AG09309 (cell line): ENCODE measurements around the gene KAZN.

Experiments
- DNase-seq: peaks from one replicate; pipeline ENCODE4 v3.0.0-alpha.2; 2010; ENCODE audit warnings: low read depth
- H3K4me3 ChIP-seq: 2 replicates; pipeline ENCODE4 v1.5.1; 2011; ENCODE audit warnings: mild to moderate bottlenecking, low read depth, low read length, moderate library complexity; ENCODE audit not compliant: control insufficient read depth
- CTCF ChIP-seq: IDR thresholded peaks from 2 replicates; pipeline ENCODE4 v1.5.1; 2011; ENCODE audit warnings: mild to moderate bottlenecking, low read depth, low read length, inconsistent platforms; ENCODE audit not compliant: insufficient read depth, control insufficient read depth; ENCODE audit errors: missing control alignments

Gene KAZN

GRCh38 chr1:14980621-14981218, 382.2 kb downstream of the KAZN start:
- DNase-seq = no peak
- no peak overlapping the region for H3K4me3 ChIP-seq
- TF ChIP-seq CTCF = no peak

GRCh38 chr1:14982029-14982428, 383.5 kb downstream of the KAZN start:
- no peak for DNase-seq
- TF ChIP-seq CTCF = no peak
- H3K4me3 ChIP-seq = no peak overlapping the region

GRCh38 chr1:14983277-14983676, 384.8 kb downstream of the KAZN start:
- H3K4me3 ChIP-seq = no peak overlapping the region
- no peak for TF ChIP-seq CTCF
- no peak for DNase-seq

DNA sequence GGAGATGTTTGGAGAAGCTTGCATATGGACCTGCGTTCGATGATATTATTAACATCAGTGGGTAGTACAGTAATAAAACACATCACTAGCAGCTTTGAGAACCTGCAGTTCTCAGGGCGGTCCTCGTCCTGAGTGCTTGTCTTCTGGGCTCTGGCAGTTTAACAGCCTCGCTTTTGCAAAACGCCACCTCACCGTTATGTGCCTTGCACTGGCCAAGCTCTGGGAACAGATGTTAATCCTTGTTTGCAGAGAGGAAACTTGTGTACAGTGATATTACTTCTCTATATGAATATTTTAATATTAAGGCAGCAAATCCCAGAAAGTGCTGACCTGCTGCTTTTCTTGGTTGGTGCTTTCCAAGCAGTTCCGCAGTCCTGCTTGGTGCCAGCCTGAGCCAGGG, 387.7 kb downstream of the KAZN start:
- no peak for DNase-seq
- no peak for TF ChIP-seq CTCF

DNA sequence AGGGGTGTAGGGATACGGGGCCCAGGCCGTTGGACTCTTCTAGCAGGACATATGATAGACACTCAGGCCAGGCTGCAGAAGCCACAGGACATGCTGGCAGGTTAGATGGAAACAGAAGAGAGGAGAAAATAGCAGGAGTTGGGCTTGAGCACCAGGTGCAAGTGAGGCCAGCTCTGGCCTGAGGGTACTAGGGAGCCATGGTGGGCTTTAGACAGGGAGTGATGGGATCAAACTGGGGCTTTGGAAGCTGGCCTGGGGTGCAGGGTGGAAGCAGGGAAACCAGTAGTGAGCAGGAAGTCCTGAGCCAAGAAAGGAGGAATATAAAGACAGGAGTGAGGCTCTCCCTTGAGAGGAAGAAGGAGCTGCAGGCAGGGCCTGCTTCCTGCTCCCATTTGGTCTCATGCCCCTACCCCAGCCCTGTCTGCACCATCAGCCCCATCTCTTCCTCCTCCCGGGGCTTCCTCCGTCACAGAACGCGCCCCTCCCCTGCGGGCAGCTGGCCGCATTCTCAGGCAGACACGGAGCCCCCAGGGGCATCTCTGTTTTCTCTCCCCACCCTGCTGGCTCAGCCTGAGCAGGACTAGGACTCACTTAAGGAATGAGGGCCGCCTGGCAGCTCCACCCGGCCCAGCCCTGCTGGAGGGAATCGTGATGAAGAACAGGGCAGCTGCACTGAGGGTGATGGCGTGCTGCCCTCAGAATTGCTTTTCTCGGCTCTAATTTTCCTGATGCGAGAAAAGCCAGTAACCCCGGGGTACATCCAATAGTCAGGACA, 389.5 kb downstream of the KAZN start:
- H3K4me3 ChIP-seq = no peak overlapping the region
- DNase-seq = no peak
- TF ChIP-seq CTCF = no peak

More for the DNA sequence above, 387.7 kb downstream of the KAZN start:
- no peak overlapping the region for H3K4me3 ChIP-seq

- TF ChIP-seq CTCF = no peak
- no peak for DNase-seq
- no peak overlapping the region for H3K4me3 ChIP-seq
Measured at GRCh38 chr1:14988636-14989035, 390.2 kb downstream of the KAZN start.
